ENCODE results near the gene PABPC1L. TPM values are rescaled to one million over a fixed set of nuclear protein-coding genes. Genes with fewer than 3 reads are reported as not detected.

PABPC1L gene
- total RNA-seq, 1 experiment from 2014 or later, result 90.7 TPM

GRCh38 chr20:44942264-44942973, 32.6 kb downstream of the PABPC1L start:
- Mint-ChIP-seq H3K4me1 (no peaks in the 10 kb centered on the region), H3K4me3 (no peak overlapping the region), H3K27me3 (ENCODE audit: low read depth) (no peaks in the 10 kb centered on the region), H3K9me3 (no peaks in the 10 kb centered on the region), H3K27ac (no peak overlapping the region), H3K36me3 (peaks cover 74% of the 10 kb centered on the region)
- CTCF ChIA-PET, result interaction anchor here (0.6 to 1.5 kb wide), 6 partner anchors 9 to 221 kb away, joined by 3 to 4 read pairs (median 3); partner anchors contain the start of gene PABPC1L
- POLR2A ChIA-PET, result interaction anchor here (1.5 kb wide), 1 partner anchor 18 kb away, joined by 3 read pairs; the partner anchor contains the start of gene TOMM34
- peak; percentile 81 for ATAC-seq
- TF ChIP-seq GABPB1 (CRISPR knock-in tag; IDR thresholded peaks at IDR 0.05) (peak; percentile 17; the same call in 1 of the 2 replicates), ATF1 (CRISPR knock-in tag; IDR thresholded peaks at IDR 0.05) (no peak)
- peak; percentile 21 for DNase-seq (ENCODE audit: low spot score)

- ChIA-PET CTCF (no interaction called here), POLR2A (interaction anchor here (1.5 kb wide), 1 partner anchor 16 kb away, joined by 3 read pairs; the partner anchor contains the start of gene TOMM34)
- TF ChIP-seq USF1 (CRISPR knock-in tag; IDR thresholded peaks at IDR 0.05) (no peak), ERG (CRISPR knock-in tag; IDR thresholded peaks at IDR 0.05) (no peak), EMX1 (CRISPR knock-in tag; IDR thresholded peaks at IDR 0.05) (no peak), CBFB (CRISPR knock-in tag; IDR thresholded peaks at IDR 0.05; ENCODE audit: low read depth) (no peak), ZNF396 (CRISPR knock-in tag; IDR thresholded peaks at IDR 0.05; ENCODE audit: borderline replicate concordance) (no peak), ESRRA (CRISPR knock-in tag; IDR thresholded peaks at IDR 0.05; ENCODE audit: borderline replicate concordance) (no peak), ATF3 (CRISPR knock-in tag; conservative IDR thresholded peaks at IDR 0.05) (no peak), HMGXB4 (CRISPR knock-in tag; IDR thresholded peaks at IDR 0.05) (no peak), ZNF263 (CRISPR knock-in tag; IDR thresholded peaks at IDR 0.05; ENCODE audit: low read depth) (no peak), TP53 (CRISPR knock-in tag; IDR thresholded peaks at IDR 0.05) (no peak)
- DNase-seq (ENCODE audit: low spot score), result no peak
- H3K4me1 Mint-ChIP-seq, result no peaks in the 10 kb centered on the region
- H3K4me3 Mint-ChIP-seq, result no peak overlapping the region
- H3K9me3 Mint-ChIP-seq, result no peaks in the 10 kb centered on the region
- H3K27me3 Mint-ChIP-seq (ENCODE audit: low read depth), result no peaks in the 10 kb centered on the region
- ATAC-seq, result no peak
- no peak overlapping the region for H3K27ac Mint-ChIP-seq
- H3K36me3 Mint-ChIP-seq, result peaks cover 70% of the 10 kb centered on the region
These were observed 34.0 kb downstream of the PABPC1L start for GRCh38 chr20:44943828-44944227.

GRCh38 chr20:44945261-44945660, 35.4 kb downstream of the PABPC1L start:
- H3K27me3 Mint-ChIP-seq (ENCODE audit: low read depth), result no peaks in the 10 kb centered on the region

More at GRCh38 chr20:44945261-44945660, 35.4 kb downstream of the PABPC1L start:
- Mint-ChIP-seq H3K4me3 (no peak overlapping the region), H3K27ac (no peak overlapping the region), H3K4me1 (no peaks in the 10 kb centered on the region), H3K9me3 (no peaks in the 10 kb centered on the region), H3K36me3 (peaks cover 70% of the 10 kb centered on the region)
- no peak for DNase-seq (ENCODE audit: low spot score)
- TF ChIP-seq ATF6 (CRISPR knock-in tag; IDR thresholded peaks at IDR 0.05) (no peak), MAX (CRISPR knock-in tag; IDR thresholded peaks at IDR 0.05) (no peak), ZNF317 (CRISPR knock-in tag; IDR thresholded peaks at IDR 0.05; ENCODE audit: borderline replicate concordance, low read depth) (no peak), ZNF396 (CRISPR knock-in tag; IDR thresholded peaks at IDR 0.05; ENCODE audit: borderline replicate concordance) (no peak), ZNF232 (CRISPR knock-in tag; IDR thresholded peaks at IDR 0.05) (no peak), ESRRA (CRISPR knock-in tag; IDR thresholded peaks at IDR 0.05; ENCODE audit: borderline replicate concordance) (no peak), PRDM15 (CRISPR knock-in tag; IDR thresholded peaks at IDR 0.05) (no peak), FOXJ3 (CRISPR knock-in tag; IDR thresholded peaks at IDR 0.05; ENCODE audit: borderline replicate concordance) (no peak), CTCF (IDR thresholded peaks at IDR 0.05) (no peak)
- CTCF ChIA-PET, result no interaction called here
- POLR2A ChIA-PET, result no interaction called here
- ATAC-seq, result no peak

Data from WTC11 (cell line).